ENCODE data around the gene ROBO2.

DNA sequence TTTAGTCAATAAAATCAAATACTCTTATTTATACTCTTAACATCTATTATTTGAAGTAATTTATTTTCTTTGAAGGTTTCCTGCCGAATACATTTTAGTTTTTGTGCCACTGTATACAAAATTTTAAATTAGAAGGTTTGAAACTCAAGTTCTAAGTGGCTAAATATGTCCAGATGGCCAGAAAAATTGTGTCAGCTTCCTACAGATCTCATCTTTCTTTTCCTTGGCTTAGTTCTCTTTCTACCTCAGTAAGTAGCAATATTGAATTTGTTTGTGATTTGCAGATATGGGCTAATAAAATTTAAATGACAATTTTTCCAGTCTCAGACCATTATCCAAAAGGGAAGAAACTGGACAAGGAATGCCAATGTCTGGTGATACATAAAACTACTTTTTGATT lies 452.1 kb downstream of the ROBO2 start:
- TF ChIP-seq CTCF (IDR thresholded peaks at IDR 0.05) = no peak
- no peak for TF ChIP-seq POLR2A (IDR thresholded peaks at IDR 0.05)
